Stimulated activated CD4-positive, alpha-beta T cell treated with anti-CD3 and anti-CD28 coated beads, Interleukin-2, amount 100 ng/mL, for 48 hours (primary cell): ENCODE data around the gene MTCH1.

ENCODE experiments used
- DNase-seq, 2 donors: peaks; one replicate each; pipeline ENCODE4 v3.0.0-alpha.2; 2020

MTCH1 gene

GRCh38 chr6:37017606-37018197 is 31.7 kb upstream of the MTCH1 start:
- no peak for DNase-seq

DNA sequence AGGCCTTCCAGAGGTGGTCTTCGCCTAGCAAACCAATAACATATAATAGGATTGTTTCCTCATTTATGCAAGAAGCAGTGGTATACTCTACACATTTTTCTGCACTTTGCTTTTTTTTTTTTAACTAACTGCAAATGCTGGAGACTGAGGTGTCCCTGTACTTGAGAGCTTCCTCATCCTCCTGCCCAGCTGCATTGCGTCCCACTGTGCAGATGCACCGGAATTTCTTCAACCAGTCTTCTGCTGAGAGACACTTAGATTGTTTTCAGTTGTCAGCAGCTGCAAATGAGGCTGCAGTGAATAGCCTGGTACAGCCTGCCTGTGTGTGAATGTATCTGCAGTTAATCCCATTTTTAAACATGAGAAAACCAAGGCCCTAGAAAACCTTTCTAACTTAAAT is 31.0 kb upstream of the MTCH1 start:
- DNase-seq: no peak

DNA sequence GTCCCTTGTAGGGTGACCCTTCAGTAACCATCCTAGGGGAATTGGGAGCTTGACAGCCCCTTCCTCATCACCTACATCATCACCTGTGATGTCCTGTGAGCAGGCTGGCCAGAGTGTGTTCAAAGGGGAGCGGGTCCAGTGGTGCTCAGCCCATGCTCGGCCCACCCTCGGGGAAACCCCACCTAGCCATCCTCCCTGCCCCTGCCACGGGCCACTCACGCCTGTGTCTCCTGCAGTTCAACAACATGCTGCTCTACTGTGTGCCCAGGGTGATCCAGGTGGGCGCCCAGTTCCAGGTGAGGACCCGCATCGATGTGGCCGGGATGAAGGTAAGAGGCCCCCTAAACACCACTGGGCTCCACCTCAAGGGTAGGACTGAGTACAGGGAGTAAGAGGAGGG is 29.5 kb upstream of the MTCH1 start:
- DNase-seq: no peak

DNA sequence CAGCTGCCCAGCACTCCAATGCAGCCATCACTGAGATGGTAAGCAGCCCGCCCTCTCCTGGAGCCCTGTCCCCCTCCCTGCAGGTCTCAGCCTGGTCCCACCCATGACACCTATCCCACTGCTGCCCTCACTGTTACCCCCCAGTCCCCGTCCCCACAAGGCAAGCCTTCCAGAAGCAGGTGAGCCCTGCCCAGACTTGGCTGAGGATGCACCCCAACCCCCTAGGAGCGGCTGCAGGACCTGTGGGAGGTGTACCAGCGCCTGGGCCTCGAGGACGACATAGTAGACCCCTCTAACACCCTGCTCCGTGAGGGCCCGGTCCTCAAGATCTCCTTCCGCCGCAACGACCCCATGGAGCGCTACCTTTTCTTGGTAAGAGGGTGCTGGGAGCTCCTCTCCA is 28.7 kb upstream of the MTCH1 start:
- DNase-seq: no peak

DNA sequence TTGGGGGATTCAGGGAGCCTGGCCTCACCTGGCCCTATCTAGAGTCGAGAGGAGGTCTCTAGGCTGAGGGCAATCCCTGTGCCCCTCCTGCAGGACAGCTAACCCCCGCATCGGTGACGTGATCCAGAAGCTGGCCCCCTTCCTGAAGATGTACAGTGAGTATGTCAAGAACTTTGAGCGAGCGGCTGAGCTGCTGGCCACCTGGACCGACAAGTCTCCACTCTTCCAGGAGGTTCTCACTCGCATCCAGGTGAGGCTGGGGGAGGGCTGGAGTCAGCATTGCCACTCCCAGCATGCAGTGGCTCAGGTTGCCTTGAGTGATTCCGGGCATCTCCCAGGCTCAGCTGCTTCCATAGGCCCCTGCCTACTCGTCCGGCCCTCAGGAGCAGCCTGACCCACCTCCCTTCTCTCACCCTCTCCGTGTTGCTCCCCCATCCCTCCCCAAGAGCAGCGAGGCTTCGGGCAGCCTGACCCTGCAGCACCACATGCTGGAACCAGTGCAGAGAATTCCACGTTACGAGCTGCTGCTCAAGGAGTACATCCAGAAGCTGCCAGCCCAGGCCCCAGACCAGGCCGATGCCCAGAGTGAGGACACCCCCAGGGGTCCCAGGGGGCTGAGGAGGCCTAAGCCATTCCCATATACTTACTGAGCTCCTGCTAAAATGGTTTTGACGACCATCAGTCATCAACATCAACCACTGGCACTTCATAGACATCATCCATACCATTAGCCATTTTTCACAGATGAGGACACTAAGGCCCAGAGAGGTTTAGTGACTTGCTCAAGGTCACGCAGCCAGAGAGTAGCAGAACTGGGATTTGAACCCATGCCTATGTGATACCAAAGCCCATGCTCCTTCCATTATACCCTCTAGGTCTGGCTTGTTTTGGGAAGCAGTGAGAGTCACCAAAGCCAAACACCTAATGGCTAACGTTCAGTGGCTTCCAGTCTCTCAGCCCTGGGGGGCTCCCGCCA is 27.8 kb upstream of the MTCH1 start:
- DNase-seq: no peak

GRCh38 chr6:37011656-37012378 is 25.8 kb upstream of the MTCH1 start:
- no peak for DNase-seq

- no peak for DNase-seq
Observed at GRCh38 chr6:37010402-37010892, 24.5 kb upstream of the MTCH1 start.

- DNase-seq: no peak
Observed at GRCh38 chr6:37008484-37009465, 22.8 kb upstream of the MTCH1 start.

- DNase-seq: no peak
Observed at GRCh38 chr6:37007340-37008043, 21.5 kb upstream of the MTCH1 start.

DNA sequence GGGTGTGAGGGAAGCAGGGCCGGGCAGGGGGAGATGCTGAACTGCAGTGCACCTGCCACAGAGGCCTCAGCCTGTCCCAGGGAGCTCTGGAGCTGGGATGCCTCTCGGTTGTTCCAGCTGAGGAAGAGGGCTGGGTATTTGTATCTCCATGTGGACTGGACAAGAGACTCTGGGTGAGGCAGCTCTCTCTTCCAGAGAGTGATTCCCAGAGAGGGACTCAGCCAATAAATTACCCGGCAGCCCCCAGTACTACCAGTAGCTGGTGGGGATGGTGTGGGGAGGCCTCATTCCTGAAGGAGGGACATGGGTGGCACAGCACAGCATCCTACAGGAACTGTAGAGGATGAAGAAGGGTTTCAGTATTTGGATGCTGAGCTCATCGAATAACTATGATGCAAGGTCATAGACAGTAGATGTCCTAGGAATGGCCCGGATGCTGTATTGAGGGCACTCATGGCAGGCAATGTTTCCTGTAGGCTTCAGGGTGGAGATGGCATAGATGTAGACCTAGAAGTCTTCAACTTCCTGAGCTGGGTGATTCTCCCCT is 20.9 kb upstream of the MTCH1 start:
- no peak for DNase-seq

DNA sequence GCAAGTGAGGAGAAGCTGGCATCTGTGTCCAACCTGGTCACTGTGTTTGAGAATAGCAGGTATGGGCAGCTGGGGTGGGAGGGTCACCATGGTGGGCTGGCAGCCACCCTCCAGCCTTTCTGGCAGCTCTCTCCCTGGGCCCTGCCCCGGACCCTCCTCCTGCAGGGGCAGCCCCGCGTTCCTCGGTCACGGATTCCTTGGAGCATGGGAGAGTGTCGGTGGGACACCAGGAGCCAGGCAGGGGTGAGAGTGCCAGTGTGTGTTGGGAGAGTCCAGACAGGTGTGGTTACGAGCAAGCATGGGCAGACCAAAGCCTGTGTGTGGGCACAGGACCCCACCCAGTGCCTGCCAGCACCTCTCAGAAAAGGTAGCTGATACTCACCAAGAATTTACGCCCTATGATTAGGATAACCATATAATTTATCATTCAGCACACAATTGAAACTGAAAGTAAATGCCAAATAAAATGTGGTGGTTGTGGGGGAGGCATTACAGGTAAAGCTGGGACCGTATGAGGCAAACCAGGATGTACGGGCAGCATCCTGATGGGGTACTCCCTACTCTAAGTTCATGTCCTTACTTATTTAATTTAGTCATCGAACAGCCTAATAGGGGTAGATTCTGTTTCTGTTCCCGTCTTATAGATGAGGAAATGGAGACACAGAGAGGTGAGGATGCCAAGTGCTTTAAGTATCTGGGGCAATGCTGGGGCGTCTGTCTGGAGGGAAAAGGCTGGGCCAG is 20.0 kb upstream of the MTCH1 start:
- DNase-seq: no peak

- no peak for DNase-seq
Observed at GRCh38 chr6:37005061-37005810, 19.2 kb upstream of the MTCH1 start, which contains the start of gene FGD2. FGD2 (plus strand) TSS chr6:37005655; CDS start chr6:37005818, 163 bp downstream.

DNA sequence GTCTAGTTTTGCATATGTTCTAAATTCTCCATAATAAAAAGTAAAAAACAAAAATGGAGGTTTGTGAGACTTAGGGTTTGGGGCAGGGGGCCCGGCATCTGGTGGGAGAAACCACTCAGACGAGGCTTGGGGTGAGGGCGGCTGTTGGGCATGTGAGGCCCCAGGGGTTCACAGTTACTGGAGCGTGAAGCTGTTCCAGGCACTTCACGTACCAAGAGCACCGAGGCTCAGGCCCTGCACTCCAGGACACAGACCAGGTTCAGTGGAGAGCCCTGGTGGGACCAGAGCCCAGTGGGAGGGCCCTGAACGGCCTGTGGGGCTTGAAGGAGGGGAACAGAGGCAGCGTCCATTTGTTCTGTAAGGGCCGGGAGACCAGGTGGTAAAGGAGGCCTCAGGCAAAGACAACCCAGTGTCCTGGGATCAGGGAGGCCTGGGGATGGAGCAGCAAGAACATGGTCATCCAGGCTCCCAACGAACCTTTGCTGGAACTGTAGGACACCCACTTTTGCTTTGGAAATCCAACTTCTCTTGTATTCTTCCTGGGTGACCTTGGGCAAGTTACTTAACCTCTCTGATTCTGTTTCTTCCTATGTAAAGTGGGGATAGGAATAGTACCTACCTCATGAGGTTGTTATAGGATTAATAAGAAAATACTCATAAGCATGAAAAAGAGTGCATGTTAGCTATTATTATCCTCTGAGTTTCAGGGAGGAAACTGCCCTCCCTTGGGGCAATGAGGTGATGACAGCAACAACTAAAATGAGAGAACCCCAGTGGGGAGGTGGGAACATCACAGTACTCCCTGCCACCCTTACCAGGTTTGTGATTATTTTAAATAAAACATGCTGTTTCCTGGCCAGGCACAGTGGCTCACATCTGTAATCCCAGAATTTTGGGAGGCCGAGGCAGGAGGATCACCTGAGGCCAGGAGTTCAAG is 18.3 kb upstream of the MTCH1 start:
- no peak for DNase-seq

GRCh38 chr6:36999751-37000125 is 13.7 kb upstream of the MTCH1 start:
- DNase-seq: no peak

GRCh38 chr6:36999061-36999750 is 13.2 kb upstream of the MTCH1 start:
- no peak for DNase-seq

DNA sequence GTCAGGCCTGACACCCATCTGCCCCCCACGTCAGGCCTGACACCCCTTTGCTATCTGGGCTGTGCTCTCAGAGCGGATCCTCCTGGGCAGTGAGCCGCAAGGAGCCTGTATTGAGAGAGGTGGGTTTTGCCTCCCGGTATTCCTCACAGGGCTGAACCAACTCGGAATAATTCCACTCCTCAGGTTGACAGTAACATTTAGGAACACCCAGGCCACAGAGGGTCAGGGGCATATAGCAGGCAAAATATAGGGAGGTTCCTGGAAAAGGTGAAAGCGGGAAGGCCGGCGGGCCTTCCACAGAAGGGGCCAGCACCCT is 12.7 kb upstream of the MTCH1 start:
- no peak for DNase-seq

DNA sequence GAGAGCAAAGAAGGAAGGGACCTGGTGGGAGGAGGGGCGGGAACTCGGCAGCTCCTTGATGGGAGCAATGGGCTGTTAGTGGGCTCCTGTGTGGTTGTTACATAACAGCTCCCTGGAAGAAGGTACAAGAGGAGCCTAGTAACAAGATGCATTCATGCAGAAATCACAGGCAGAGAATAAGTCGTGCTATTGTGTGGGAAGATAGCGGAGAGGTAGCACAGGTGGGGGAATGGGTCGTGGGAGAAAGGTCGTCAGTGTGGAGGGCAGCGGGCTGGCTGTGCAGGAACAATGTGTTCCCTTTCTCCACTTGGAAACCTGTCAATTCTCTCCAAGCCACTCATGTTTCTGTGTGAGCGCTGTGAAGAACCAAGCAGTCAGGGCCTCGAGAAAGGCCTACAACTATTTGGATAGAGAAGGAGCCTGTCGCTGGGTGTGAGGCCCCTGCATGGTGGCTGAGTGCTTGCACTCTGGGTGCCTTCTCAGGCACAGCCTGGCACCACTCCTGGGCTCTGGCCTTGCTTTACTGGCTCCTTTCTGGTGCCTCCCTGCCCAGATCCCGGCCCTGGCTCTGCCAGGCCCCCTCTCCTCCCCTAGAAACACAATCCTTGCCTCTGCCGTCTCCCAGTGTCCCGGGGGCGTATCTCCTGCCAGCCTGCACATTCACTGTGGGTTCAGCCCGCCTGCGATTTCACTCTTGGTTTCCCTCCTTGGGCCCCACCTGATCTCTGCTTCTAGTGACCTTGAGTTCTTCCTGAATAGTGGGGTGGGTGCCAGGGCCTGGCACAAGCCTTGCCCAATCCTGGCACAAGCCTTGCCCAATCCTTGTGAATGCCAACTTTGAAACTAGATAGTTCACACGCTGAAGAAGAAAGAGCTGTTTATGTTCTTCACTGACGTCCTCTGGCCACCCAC is 12.1 kb upstream of the MTCH1 start:
- DNase-seq: no peak
